Nephron progenitor cell (in vitro differentiated cells): ENCODE results near the gene USP4.
"Not testable (repeated sequence)": the region's sequence is repeated elsewhere in the genome, so short reads cannot be mapped to it uniquely, and the experiment has no call there.

ENCODE experiments used
- DNase-seq: peaks from one replicate; pipeline ENCODE4 v3.0.0; 2021
- H3K27ac Mint-ChIP-seq: 2 replicates; pipeline ENCODE4 v1.8.0; 2021; ENCODE audit warnings: mild to moderate bottlenecking, moderate library complexity, mixed read lengths
- H3K27me3 Mint-ChIP-seq: 2 replicates; pipeline ENCODE4 v1.8.0; 2021; ENCODE audit warnings: mild to moderate bottlenecking, low read depth, mixed read lengths; ENCODE audit not compliant: poor library complexity
- H3K36me3 Mint-ChIP-seq: 2 replicates; pipeline ENCODE4 v1.8.0; 2021; ENCODE audit warnings: low read depth, mixed read lengths
- H3K4me1 Mint-ChIP-seq: 2 replicates; pipeline ENCODE4 v1.8.0; 2021; ENCODE audit warnings: mixed read lengths
- H3K4me3 Mint-ChIP-seq: 2 replicates; pipeline ENCODE4 v1.8.0; 2021; ENCODE audit warnings: mild to moderate bottlenecking, moderate library complexity, mixed read lengths
- H3K9me3 Mint-ChIP-seq: 2 replicates; pipeline ENCODE4 v1.8.0; 2021; ENCODE audit warnings: mild to moderate bottlenecking, moderate library complexity, mixed read lengths
- CTCF ChIP-seq: fragments of 200-600 bp; sonication (generic); IDR thresholded peaks from 2 replicates; pipeline ENCODE4 v1.5.0; 2021; ENCODE audit warnings: antibody characterized with exemption

The USP4 gene

GRCh38 chr3:49352890-49353421, 13.1 kb upstream of the USP4 start:
- Mint-ChIP-seq H3K4me1 (peaks cover 19% of the 10 kb centered on the region), H3K27me3 (peaks cover 7% of the 10 kb centered on the region), H3K4me3 (no peak overlapping the region), H3K9me3 (peaks cover 4% of the 10 kb centered on the region), H3K27ac (no peak overlapping the region), H3K36me3 (peaks cover 21% of the 10 kb centered on the region)
- TF ChIP-seq CTCF: no peak
- no peak for DNase-seq

GRCh38 chr3:49352281-49352680, 12.4 kb upstream of the USP4 start:
- H3K36me3 Mint-ChIP-seq: peaks cover 21% of the 10 kb centered on the region
- no peak overlapping the region for H3K27ac Mint-ChIP-seq
- peaks cover 4% of the 10 kb centered on the region for H3K9me3 Mint-ChIP-seq
- peaks cover 19% of the 10 kb centered on the region for H3K4me1 Mint-ChIP-seq
- no peak for DNase-seq
- peaks cover 7% of the 10 kb centered on the region for H3K27me3 Mint-ChIP-seq
- no peak for TF ChIP-seq CTCF
- no peak overlapping the region for H3K4me3 Mint-ChIP-seq

- Mint-ChIP-seq H3K27me3 (peaks cover 7% of the 10 kb centered on the region), H3K9me3 (peaks cover 4% of the 10 kb centered on the region), H3K27ac (peak overlapping the region; percentile 2), H3K4me3 (no peak overlapping the region), H3K4me1 (peaks cover 17% of the 10 kb centered on the region), H3K36me3 (peaks cover 20% of the 10 kb centered on the region)
- TF ChIP-seq CTCF: no peak
- DNase-seq: no peak
Observed at GRCh38 chr3:49351521-49352011, 11.7 kb upstream of the USP4 start.

GRCh38 chr3:49349348-49350114, 9.7 kb upstream of the USP4 start:
- Mint-ChIP-seq H3K27me3 (peaks cover 11% of the 10 kb centered on the region), H3K36me3 (peaks cover 5% of the 10 kb centered on the region), H3K27ac (peak overlapping the region; percentile 22), H3K4me3 (no peak overlapping the region), H3K4me1 (peaks cover 10% of the 10 kb centered on the region), H3K9me3 (peaks cover 4% of the 10 kb centered on the region)
- DNase-seq: no peak
- TF ChIP-seq CTCF: no peak

GRCh38 chr3:49348361-49348760, 8.5 kb upstream of the USP4 start:
- H3K4me3 Mint-ChIP-seq, H3K9me3 Mint-ChIP-seq, H3K27me3 Mint-ChIP-seq, H3K36me3 Mint-ChIP-seq, H3K27ac Mint-ChIP-seq, DNase-seq: not testable (repeated sequence)
- peaks cover 10% of the 10 kb centered on the region for H3K4me1 Mint-ChIP-seq

GRCh38 chr3:49346797-49347251, 7.0 kb upstream of the USP4 start:
- peaks cover 7% of the 10 kb centered on the region for H3K4me1 Mint-ChIP-seq
- peaks cover 11% of the 10 kb centered on the region for H3K27me3 Mint-ChIP-seq
- no peaks in the 10 kb centered on the region for H3K9me3 Mint-ChIP-seq
- H3K27ac Mint-ChIP-seq: no peak overlapping the region
- no peak for TF ChIP-seq CTCF
- no peak for DNase-seq
- H3K36me3 Mint-ChIP-seq: no peaks in the 10 kb centered on the region
- no peak overlapping the region for H3K4me3 Mint-ChIP-seq
